Hematopoietic multipotent progenitor cell treated with erythropoietin and hydrocortisone succinate and interleukin-3 and kit ligand, for 6 days (in vitro differentiated cells): ENCODE measurements around the gene ERG28.
"Not testable (repeated sequence)": the region's sequence is repeated elsewhere in the genome, so short reads cannot be mapped to it uniquely, and the experiment has no call there.

Experiments
- DNase-seq: peaks from one replicate; pipeline ENCODE4 v3.0.0-alpha.2; 2015

Gene ERG28, protein sequence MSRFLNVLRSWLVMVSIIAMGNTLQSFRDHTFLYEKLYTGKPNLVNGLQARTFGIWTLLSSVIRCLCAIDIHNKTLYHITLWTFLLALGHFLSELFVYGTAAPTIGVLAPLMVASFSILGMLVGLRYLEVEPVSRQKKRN

DNA sequence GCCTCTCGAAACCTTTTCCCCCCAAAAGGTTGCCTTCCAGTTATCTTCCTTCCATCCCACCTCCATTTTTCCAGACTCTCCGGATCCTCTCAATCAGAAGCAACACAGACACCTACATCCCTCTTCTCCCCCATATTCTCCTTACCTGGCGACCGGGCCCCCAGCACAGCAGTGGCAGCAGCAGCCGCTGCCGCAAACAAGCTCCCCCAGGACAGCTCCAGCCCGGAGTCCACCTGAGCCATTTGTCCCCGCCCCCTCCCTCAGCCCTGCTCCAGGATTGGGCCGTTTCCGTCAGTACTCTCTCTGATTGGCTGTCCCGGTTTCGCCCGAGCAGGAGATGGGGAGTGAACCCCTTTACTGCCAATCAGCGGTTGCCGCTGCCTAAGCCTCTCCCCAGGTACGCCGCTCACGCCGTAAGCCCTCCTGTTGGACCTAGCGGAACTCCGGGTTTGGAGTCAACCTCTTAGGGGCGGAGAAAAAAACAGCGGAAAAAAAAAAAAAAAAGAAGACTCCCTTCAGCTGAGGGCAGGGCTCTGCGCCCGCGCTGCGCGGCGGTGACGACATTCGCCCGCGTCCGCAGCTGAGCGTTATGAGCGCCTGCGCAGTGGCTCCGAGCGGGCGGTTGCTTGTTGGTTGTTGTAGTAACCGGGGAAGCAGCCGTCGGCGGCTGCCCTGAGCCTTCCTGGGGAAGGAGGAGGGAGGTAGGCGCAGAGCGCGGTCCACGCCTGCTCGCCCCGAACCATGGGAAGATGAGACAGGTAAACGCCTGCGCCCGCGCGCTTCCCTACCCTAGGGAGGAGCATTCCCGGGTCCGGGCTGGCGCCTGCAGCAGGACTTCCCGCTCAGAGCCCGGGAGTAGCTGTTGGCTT, at the start of gene ERG28, which contains the start of gene TTLL5:
Gene ERG28, minus strand, starts transcription at position 247 of the 869 bp plus-strand sequence. CDS start 3,374 bp downstream, outside the sequence.
Gene TTLL5, plus strand, starts transcription at position 617 of the 869 bp plus-strand sequence. CDS start 1,904 bp downstream, outside the sequence.
- DNase-seq = peak; percentile 99

DNA sequence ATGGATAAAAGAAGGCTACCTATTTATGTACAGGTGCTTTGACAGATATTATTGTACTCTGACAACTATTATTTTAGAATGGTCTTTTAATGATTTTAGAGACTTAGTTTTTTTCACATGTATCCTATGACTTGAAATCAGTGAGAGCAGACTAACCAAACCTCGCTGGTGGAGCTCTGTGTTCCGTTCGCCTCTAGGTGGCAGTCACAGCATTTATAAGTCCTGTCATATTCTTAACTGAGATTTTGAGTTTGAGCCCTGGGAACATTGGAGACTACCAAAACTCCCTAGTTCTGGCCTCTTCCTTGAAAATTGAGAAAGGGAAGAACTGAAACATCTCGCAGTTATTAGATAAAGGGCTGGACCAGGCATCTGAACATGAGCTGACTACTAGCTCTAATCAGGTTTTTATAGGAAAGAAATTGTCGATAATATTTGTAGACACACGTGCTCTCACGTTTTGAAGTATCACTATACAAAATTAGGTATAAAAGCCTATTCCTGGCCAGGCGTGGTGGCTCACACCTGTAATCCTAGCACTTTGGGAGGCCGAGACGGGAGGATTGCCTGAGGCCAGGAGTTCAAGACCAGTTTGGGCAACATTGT, 48.6 kb upstream of the ERG28 start:
- peak; percentile 88 for DNase-seq

DNA sequence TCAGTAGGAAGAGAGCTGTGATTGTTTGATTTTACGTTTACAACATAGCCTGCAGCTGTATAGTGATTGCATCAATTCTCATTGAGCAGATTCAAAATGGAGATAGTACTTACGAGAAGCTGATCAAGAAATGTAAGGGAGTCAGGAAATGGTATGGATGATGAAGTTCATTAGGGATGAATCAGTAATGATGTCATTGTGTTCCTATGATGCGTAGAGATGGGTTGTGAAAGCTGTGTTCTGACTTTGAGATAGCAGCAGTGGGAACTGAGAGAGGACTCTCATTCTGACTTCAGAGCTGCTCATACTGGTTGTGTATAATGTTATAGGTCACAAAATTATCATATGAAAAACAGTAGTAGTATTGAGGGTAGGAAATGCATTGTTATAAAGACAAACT, 44.3 kb upstream of the ERG28 start:
- no peak for DNase-seq

DNA sequence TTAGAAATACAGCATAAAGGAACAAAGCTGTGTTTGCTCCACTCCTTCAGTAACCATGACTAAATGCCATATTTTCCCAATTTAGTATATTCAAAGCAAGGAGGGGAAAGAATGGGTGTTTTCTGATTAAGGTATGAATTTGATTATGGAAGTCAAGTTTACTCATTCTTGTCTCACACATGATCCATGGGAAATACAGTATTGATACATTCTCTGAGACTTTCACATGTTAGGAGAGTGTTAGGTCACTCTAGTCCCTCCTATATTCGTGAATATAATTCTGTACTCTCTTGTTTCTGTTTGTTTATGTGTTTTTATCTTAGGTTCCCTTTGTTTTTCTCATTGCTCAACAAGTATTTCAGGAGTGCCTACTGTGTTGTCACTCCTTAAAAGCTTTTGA, 42.8 kb upstream of the ERG28 start:
- no peak for DNase-seq

DNA sequence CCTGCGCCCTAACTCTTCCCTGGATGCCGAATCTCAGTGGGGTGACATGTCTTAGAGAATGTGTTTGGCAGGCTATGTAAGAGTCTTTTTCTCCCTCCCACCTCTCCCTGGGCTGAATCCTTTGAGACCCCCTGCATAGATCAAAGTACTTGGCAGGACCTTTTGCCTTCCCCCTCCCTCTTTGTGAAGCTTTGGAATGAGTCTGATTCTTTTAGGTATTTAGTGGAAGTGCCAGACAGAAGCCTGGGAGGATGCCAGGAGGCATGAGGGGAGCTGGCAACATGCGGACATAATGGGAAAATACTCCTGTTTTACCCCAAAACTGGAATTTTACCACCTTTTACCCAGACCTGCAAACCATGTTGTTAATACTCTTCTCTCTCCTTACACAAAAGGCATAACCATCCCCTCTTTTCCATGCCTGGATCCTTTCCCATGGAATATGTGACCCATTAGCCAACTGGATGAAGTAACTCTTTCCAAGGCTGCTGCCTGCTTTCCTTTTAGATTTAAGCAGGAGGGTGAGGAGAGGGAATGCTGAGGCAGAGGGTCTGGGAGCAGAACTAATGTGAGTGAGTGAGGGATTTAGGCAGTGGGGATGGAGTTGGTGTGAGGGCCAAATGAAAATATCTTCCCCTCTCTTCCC, 42.1 kb upstream of the ERG28 start:
- DNase-seq = no peak

DNA sequence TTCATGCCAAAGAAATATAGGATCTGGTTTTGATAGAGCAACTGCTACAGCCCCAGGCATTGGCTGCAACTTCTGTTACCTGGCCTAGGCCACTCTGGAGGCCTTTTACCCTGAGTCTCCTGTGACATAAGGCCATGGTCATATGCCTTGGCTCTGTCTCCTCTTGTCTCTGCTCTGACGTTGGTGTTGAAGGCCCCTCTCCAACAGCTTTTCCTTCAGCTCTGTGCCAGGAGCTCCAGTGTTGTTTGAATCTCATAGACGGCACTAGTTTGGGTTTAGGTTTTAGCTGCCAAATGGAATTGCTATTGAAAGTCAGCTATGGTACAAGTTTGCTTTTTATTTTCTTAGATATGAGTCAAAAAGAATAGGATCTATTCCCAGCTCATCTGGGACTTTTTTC, 41.4 kb upstream of the ERG28 start:
- no peak for DNase-seq

DNA sequence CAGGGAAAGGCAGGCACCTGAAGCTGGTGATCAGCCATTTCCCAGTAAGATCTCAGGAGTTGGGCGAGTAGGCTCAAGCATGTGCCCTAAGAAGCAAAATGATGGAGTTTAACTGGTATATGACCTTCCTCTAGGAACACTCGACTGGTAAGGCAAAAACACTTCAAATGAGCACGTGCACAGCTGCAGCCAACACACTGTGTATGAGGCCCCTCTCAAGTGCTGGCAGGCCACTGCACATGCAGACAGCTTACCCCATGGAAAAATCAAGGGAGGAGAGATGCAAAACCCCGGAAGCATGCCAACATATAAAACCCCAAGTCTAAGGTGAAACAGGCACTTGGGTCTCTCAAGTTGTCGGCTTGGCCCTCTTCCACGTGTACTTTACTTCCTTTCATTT, 39.6 kb upstream of the ERG28 start:
- no peak for DNase-seq

DNA sequence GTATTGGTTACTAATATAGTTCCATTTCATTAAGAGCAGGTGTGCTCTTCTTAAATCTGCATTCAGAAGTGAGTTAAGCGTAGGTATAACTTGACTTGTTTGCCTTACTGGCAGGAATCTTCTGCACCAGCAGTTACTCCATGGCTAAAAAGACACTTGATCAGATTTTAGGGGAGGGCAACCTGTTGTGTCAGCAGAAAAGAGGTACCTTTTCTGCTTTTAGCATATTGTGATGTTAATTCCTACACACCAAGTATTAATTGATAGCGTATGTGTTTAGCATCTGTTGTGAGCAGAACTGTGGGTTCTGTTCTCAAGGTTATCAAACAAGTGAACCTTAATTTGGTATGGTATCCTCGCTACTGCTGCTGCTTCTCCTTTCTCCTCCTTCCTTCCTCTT, 38.7 kb upstream of the ERG28 start:
- no peak for DNase-seq

DNA sequence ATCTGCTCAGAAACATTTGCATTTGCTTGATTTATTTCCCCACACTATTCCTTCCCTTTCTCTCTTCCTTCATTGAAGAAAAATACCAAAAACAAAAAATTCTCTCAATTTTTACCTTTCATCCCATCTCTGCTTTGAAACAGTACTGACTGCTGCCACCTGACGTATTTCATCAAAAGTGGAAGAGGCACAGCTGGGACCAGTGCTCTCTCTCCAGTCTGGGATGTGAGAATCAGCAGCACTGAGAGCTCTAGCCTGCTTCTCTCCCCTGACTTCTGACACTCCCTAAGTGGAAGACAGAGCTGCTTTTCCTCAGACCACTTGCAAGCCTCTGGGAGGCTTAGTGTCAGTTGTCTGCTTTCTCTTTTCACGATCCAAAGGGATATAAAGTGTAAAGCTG, 37.2 kb upstream of the ERG28 start:
- no peak for DNase-seq

DNA sequence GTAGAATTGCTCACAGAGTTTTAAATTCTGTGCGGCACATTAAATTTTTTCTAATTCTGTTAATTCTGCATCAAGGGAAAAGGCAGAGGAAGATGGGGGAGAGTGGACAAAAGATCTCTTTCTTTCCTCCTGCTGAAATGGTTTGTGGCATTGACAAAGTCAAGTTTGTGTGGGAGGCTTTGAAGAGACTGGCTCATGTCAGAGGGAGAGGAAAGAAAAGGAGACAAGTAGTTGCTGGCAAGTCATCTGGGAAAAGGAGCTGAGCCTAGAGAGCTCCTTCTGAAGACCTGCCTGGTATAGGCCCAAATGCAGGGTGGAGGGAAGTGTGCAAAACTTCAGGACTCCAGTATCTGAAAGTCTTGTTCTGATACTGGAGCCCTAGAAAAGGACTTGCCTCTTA, 36.7 kb upstream of the ERG28 start:
- no peak for DNase-seq

DNA sequence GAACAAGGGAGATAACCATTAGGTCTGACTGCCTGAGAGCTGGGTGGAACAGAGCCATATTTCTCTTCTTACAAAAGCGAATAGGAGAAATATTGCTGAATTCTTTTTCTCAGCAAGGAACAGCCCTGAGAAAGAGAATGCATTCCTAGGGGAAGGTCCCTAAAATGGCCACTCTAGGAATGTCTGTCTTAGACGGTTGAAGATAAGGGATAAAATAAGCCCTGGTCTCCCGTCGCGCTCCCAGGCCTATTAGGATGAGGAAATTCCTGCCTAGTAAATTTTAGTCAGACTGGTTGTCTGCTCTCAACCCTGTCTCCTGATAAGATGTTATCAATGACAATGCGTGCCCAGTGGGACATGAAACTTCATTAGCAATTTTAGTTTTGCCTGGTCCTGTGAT, 34.3 kb upstream of the ERG28 start:
- DNase-seq = not testable (repeated sequence)

DNA sequence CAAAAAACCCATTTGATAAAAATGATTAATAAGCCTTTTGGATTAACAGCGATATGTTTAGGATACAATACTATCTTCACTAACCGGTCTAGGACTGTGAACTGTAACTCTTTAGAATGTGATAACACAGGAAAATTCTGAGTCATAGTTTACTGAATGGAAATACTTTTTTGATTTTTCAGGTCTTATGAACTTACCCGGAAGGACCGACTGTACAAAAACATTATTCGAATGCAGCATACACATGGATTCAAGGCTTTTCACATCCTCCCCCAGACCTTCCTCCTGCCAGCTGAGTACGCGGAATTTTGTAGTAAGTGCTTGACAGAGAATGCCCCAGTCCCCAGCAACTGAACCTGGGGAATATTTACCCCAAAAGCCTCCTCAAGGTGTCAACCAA, 29.3 kb upstream of the ERG28 start:
- DNase-seq = no peak

DNA sequence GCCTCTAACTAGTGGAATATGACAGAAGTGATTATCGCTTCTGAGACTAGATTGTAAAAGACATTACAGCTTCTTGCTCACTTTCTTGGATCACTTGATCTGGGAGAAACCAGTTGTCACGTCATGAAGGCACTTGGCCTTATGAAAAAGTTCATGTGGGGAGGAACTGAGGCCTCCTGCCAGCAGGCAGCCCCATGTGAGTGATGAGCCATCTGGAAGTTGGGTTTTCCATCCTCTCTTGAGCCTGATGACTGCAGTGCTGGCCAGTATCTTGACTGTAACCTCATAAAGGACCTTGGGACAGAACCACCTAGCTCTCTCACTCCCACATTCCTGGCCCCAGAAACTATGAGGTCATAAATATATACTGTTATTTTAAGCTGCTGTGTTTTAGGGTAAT, 28.3 kb upstream of the ERG28 start:
- no peak for DNase-seq

DNA sequence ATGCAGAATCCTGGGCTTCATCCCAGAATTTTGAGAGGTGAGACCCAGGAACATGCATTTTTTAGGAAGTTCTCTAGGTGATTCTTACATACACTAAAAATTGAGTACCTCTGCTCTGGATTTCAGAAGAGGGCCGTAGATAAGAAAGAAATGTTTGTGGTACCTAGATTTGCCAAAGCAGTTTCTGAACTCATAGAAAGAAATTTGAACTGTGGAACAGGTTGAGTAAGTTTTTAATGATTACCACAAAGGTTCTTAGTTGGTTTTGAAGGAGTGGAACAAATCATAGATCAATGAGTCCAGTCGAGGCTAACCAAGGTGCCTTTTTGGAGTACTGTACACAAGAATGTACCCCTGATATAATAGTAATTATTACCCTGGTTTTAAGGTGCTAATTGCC, 25.2 kb upstream of the ERG28 start:
- DNase-seq = no peak

DNA sequence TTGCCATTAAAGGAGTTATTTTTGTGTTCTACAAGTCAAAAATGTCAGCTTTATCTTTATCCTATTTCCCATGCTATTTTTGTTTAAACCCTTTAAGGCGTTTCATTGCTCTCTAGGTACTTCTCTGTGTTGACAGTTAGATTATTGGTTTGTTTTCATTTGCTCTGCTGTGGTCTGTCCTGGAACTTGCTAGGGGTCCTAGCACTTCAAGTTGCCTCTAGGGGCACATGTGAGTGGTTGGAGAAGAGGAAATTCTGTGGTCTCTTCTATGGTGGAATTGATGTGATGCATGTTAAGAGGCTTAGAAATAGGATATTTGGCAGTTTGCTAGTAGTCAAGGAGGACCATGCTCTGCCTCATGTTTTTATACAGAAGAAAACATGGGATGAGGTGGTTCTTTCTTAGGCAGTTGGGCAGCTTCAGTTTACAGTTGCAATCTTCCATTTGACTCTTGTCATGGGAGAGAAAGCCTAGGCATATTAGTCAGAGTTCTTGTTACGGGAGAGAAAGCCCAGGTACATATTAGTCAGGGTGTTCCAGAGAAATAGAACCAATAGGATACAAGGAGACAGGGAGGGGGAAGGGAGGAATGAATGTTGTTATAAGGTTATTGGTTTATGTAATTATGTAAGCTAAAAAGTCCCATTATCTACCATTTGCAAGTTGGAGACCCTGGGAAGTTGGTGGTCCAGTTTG, 14.7 kb upstream of the ERG28 start:
- peak; percentile 25 for DNase-seq

DNA sequence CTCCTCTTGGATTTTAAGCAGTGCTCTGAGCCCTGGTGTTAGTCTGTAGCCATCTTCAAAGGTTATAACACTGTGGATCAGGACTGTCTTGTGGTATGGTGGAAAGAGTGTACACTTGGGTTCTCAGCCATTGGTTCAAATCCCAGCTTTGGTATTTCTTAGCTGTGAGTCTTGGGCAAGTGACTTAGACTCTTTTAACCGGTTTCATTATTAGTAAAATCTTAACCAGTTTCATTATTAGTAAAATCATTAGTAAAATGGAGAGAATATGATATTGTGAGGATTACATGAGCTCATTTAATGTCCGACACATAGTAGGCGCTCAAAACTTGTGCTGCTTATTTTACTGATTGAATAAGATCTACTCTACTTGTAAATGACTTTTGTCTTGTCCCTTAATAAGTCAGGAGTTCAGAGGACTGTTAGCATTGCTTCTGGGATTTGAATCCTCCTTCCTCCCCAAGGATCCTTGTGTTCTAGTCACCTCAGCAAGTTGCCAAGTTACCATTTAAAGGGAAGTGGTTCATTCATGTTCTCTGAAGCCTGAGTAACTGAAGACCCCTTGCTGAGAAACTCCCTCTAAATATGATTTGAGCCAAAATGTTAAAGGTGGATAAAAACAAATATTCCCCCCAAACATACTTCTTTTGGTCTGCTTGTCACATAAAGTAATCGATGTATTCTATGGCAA, 12.8 kb upstream of the ERG28 start:
- DNase-seq = no peak

DNA sequence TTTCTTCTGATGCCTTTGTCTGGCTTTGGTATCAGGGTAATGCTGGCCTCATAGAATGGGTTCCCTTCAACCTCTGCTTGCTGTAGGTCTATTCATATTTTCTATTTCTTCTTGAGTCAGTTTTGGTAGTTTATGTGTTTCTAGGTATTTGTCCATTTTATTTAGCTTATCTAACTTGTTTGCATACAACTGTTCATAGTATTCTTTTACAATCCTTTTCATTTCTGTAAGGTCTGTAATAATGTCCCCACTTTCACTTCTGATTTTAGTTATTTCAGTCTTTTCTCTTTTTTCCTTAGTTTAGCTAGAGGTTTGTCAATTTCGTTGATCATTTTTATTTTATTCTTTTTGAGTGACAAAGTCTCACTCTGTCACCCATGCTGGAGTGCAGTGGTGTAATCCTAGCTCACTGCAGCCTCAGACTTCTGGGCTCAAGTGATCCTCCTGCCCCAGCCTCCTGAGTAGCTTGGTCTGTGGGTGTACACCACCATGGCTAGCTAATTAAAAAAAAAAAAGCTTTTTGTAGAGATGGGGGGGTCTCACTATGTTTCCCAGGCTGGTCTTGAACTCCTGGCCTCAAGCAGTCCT, 12.0 kb upstream of the ERG28 start:
- no peak for DNase-seq

DNA sequence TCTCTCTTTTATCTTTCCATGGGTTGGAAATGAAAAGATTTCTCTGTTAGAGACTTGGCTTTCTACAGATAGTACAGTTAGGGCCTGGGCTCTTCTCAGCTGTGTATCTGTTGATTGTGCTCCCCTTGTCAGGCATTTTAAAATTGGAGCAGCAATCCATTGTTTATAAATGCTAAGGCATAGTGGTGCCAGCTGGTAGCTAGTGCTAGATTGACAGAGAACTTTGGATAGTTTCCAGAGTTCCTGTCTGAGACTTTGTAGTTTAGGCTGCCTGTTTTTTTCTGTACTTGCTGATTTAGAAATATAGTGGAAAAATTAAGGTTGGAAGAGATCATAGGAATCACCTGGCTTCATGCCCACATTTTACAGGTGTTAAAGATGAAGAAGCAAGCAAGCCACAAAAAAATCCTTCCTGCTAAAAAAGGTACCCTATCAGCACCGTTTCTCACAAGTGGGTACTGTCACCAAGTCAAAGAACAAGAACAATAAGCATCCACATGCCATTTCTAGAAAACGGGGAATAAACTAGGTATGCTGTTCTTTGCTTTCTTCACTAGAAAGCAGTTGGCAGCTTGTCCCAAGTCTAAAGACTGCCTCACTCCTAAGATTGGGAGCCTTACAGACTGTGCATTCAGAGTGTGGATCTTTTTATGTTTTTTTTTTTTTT, 6.6 kb upstream of the ERG28 start:
- no peak for DNase-seq

DNA sequence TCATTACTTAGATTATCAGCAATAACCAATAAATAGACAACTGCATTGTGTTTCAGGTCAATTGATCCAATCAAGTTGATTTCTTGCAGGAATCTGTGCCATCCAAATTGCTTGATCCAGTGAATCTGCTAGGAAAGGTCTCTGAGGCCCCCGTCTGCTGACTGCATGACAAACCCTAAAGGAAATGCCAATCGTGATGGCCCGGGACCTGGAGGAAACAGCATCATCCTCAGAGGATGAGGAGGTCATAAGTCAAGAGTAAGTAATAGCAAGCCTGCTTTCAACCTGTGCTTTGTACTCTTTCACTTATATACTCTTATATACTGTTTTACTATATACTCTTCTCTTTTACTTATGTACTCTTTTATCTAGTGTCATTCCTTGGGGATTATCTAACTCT, 2.3 kb upstream of the ERG28 start:
- no peak for DNase-seq

DNA sequence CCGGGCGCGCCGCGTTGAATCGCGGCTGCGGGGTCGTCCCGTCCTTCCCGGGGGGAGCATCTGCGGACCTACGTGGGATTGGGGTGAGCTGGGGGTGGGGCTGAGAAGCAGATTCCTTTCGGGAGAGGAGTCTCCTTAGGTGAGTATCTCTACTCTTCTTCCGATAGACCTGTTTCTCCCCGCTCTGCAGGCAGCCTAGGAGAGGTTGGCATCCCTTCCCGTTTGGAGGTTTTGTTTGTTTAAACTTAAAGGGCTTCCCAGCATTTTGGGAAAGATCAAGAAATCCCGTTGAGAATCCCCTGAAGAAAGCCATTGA, 781 bp upstream of the ERG28 start:
- DNase-seq = peak; percentile 27

DNA sequence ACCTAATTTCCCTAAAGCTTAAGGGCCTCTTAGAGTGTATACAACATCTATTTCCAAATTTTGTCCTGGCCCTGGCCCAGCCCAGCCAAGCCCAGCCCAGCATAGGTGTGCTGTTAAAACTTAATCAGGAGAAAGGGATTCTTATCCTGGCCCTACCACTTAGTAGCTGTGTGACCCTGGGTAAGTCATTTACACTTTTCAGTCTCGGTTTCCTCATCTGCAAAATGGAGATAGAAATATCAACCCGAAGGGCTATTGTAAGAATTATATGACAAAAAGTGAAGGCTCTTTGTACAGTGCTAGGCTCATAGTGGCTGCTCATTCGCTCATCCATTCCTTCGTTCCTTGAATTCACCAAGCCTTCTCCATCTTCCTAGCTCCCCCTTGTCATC, 442 bp downstream of the ERG28 start:
- peak; percentile 30 for DNase-seq

DNA sequence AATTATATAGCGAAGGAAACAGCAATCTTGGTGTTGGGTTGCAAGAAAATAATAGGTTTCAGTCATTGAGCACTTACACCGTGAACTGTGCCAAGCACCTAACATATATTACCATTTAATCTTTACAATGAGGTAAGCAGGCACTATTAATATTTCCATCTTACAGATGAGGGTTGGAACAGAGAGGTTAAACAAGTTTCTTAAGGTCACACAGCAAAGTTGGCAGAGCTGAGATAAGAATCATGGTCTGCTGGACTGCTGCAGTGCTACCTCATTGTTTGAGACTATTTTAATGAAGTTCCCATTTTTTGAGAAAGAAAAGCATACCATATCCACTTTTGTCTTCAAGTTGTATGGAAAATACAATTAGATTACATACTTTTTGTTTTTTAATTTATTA, 1.7 kb downstream of the ERG28 start:
- DNase-seq = peak; percentile 29
